Upper lobe of right lung (tissue), 1 donor: Measurements from ENCODE around the gene BPTF. TPM values are rescaled to one million over a fixed set of nuclear protein-coding genes. Genes with fewer than 3 reads are reported as not detected.
"Not testable (repeated sequence)": the region's sequence is repeated elsewhere in the genome, so short reads cannot be mapped to it uniquely, and the experiment has no call there.

Experiments used
- ATAC-seq: fragments of 200-7000 bp; cut with Tn5 transposase; one replicate; pipeline ENCODE4 v1.9.1; 2020; ENCODE audit warnings: mild to moderate bottlenecking, moderate library complexity
- DNase-seq: peaks from one replicate; pipeline ENCODE4 v3.0.0-alpha.2; 2020
- H3K27ac ChIP-seq: fragments of 200-600 bp; one replicate; pipeline ENCODE4 v1.8.0; 2022
- H3K27me3 ChIP-seq: fragments of 200-600 bp; one replicate; pipeline ENCODE4 v1.8.0; 2022; ENCODE audit warnings: mild to moderate bottlenecking
- H3K36me3 ChIP-seq: fragments of 200-600 bp; one replicate; pipeline ENCODE4 v1.8.0; 2022
- H3K4me1 ChIP-seq: fragments of 200-600 bp; one replicate; pipeline ENCODE4 v1.8.0; 2022
- H3K4me3 ChIP-seq: fragments of 200-600 bp; one replicate; pipeline ENCODE4 v1.8.0; 2022; ENCODE audit warnings: mild to moderate bottlenecking
- H3K9me3 ChIP-seq: fragments of 200-600 bp; one replicate; pipeline ENCODE4 v1.8.0; 2022
- CTCF ChIP-seq: fragments of 200-600 bp; IDR thresholded peaks from one replicate; pipeline ENCODE4 v1.8.0; 2022; ENCODE audit warnings: antibody characterized with exemption
- intact Hi-C: fragments of 100-400 bp; cut with DNase I; formaldehyde crosslinking; loops from one replicate; pipeline ENCODE4 v1.11.0; 2022
- total RNA-seq: library from RNA; stranded (reverse); fragmentation: NEBNext Ultra II Directional; extraction: Animal tissue kit (Norgen Biotek cat#: 25700); gene quantifications from one replicate; pipeline ENCODE4 v1.2.1, GENCODE V29; 2021
- donor health status: DM: no; HTN: yes; CAD: no; lungs with severe emphysema.

The BPTF gene
- total RNA-seq, 1 donor from 2014 or later = 91.8 TPM

- intact Hi-C loops = no loop called here
- Histone ChIP-seq H3K4me3 (peak overlapping the region; percentile 67), H3K9me3 (no peaks in the 10 kb centered on the region), H3K36me3 (no peaks in the 10 kb centered on the region), H3K27ac (peak overlapping the region; percentile 88), H3K27me3 (no peaks in the 10 kb centered on the region), H3K4me1 (peaks cover 6% of the 10 kb centered on the region)
- ATAC-seq = peak; percentile 2
- DNase-seq = no peak
- no peak for TF ChIP-seq CTCF
Measured at GRCh38 chr17:68020409-68020756, 195.1 kb downstream of the BPTF start.

GRCh38 chr17:68020791-68021190 lies 195.5 kb downstream of the BPTF start:
- ATAC-seq, H3K36me3 ChIP-seq, H3K9me3 ChIP-seq, H3K4me1 ChIP-seq, intact Hi-C loops, DNase-seq, H3K27me3 ChIP-seq: not testable (repeated sequence)
- peak overlapping the region; percentile 88 for H3K27ac ChIP-seq
- peak overlapping the region; percentile 67 for H3K4me3 ChIP-seq

- H3K4me3 ChIP-seq = no peak overlapping the region
- DNase-seq (no peak), ATAC-seq (no peak)
- intact Hi-C loops = no loop called here
- H3K27me3 ChIP-seq = no peaks in the 10 kb centered on the region
- no peaks in the 10 kb centered on the region for H3K36me3 ChIP-seq
- H3K4me1 ChIP-seq = peaks cover 6% of the 10 kb centered on the region
- TF ChIP-seq CTCF = no peak
- no peak overlapping the region for H3K27ac ChIP-seq
- H3K9me3 ChIP-seq = no peaks in the 10 kb centered on the region
Measured at GRCh38 chr17:68021963-68022362, 196.7 kb downstream of the BPTF start.

GRCh38 chr17:68022547-68022946 lies 197.2 kb downstream of the BPTF start:
- H3K9me3 ChIP-seq, H3K27me3 ChIP-seq, H3K4me1 ChIP-seq, H3K36me3 ChIP-seq, intact Hi-C loops, DNase-seq, H3K27ac ChIP-seq, ATAC-seq, H3K4me3 ChIP-seq: not testable (repeated sequence)

- Histone ChIP-seq H3K27ac (no peak overlapping the region), H3K36me3 (no peaks in the 10 kb centered on the region), H3K27me3 (no peaks in the 10 kb centered on the region), H3K9me3 (no peaks in the 10 kb centered on the region), H3K4me3 (no peak overlapping the region), H3K4me1 (no peaks in the 10 kb centered on the region)
- no peak for TF ChIP-seq CTCF
- DNase-seq (no peak), ATAC-seq (peak; percentile 36)
- intact Hi-C loops = no loop called here
Measured at GRCh38 chr17:68029512-68030215, 204.4 kb downstream of the BPTF start.

Other genes starting within 250 kb of the BPTF start
- 30.5 TPM for gene NOL11, start 107.6 kb upstream of the BPTF start, total RNA-seq
- gene C17orf58, start 171.0 kb downstream of the BPTF start, total RNA-seq = 5.3 TPM
- gene KPNA2, start 210.2 kb downstream of the BPTF start, total RNA-seq = 27.0 TPM